ENCODE results near the gene MAP4K3. TPM values are rescaled to one million over a fixed set of nuclear protein-coding genes. Genes with fewer than 3 reads are reported as not detected.

MAP4K3 gene
- 36.9 TPM for polyA plus RNA-seq (ENCODE audit: insufficient read length)

DNA sequence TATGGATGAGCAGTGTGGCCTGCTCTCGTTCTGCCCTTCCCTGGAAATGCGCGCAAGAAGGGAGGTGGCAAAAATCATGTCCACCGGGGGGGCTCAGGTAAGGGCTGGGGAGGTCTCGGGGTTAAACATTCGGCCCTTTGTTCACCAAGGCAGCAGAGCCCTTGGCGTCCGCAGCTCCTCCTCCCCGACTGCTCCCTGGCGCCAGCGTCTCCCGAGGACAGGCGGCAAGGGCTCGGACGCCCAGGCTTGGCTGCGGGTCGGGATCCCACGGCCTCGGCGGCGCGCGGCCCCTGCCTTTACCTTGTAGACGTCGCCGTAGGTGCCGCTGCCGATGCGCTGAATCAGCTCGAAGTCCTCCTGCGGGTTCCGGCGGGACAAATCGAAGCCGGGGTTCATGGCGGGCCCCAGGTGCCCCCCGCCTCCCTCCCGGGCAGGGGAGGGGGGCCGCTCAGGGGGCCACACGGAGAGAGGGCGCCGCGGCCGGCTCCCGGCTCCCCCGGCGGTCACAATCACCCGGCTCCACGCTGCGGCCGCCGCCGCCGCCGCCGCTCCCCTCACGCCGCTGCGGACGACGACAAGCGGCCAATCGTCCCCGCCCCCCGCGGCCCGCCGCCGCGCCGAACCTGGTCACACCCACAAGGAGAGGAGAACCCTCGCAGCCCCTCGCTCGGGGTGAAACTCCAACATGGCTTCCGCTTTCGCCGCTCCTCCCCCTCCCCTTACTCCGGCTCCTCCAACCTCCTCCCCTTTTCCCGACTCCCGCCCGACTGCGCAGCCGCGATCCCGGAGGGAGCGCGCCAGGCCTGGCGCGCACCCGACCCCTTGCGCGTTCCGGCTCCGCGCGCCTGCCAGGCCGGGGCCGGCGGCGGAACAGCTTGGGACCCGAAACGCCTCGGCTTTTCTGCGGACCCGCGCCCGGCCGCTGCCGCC, at the start of gene MAP4K3:
Gene MAP4K3 (minus strand): TSS at position 694 of the 930 bp plus-strand sequence. CDS start 298 bp downstream, at position 396.
- peak; percentile 98 for DNase-seq

- DNase-seq = no peak
Observed at GRCh38 chr2:39486071-39486470, 49.0 kb upstream of the MAP4K3 start.

DNA sequence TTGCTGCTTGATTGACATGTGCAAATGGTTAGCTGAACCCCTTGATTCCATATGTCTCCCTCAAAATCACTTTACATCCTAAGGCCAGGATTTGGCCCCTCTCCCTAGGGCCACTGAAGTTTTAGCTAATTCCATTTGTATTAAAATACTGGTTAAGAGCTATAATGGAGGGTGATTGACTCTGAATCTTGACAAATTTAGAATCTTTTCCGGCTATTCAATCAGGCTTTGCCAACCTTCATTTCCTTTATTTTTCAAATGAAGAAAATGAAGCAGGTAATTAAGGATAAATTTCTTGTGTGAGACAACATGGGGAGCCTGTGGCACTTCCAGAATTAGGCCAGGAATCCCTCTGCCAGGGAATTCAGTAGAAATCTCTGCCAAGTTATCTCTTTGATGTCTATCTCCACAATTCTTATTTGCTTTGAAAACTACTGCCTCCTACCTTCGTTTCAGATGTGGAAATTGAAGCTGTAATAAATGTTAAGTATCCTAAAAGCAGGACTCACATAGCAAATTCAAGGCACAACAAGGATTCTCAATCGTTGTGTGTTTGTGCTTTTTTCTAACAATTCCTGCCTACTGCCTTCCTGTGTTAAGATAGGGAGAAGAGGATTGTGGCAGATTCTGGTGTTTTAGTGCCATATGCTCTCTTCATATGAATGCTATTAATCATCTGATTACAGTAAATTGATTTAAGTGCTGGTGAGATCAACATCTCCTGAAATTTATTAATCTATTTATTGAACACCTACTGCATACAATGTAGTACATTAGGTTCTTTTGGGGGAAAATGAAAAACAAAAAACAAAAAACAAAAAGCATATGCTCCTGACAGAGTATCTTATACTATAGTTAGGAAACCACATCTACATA, 47.8 kb upstream of the MAP4K3 start:
- DNase-seq = no peak

DNA sequence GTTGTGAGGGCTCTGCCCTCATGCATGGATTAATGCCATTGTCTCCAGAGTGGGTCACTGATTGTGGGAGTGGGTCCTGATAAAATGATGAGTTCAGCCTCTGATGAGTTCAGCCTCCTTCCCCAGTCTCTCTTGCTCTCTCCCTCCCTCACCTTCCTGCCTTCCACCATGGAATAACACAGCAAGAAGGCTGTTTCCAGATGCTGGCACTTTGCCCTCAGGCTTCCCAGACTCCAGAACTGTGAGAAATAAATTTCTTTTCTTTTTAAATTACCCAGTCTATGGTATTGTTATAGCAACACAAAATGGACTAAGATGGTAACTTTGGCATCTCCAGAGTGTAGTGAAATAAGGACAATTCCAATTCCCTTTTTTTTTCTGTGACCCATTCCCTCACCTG, 47.1 kb upstream of the MAP4K3 start:
- DNase-seq = no peak

DNA sequence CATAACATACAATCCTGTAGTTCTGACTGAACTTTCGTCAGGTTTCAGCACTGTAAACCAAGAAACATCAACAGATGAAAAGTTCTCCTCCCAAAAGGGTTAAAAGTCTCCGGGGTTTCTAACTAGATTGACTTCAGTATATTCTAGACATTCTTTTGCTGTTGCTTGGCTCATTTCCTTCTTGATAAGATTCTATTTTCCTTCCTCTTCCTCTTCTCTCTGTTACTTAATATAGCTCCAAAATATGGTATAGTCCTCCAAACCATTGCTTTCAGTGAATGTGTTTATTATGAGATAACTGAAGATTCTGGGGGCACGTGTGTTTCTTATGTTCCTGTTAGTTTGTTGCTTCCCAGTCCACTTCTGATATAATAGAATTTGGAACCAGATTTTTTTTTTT, 46.4 kb upstream of the MAP4K3 start:
- no peak for DNase-seq

DNA sequence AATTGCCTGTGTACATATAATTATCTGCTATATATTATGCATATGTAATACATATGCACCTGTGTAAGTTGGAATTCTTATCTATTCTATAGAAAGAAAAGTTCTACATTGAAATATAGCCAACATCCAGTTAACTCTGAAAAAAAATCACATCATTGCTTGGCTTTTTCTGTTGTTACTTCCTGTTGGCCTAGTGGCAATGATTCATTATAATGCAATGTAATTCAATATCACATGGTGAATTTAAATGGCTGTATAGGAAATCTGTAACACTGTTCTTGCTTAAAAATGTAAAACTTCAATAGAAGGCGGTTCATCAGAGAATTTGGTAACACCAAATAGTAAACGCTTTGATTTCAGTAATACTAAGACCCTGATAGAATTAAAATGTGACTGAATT, 44.5 kb upstream of the MAP4K3 start:
- DNase-seq = no peak

- DNase-seq = no peak
Observed at GRCh38 chr2:39479696-39480095, 42.6 kb upstream of the MAP4K3 start.

DNA sequence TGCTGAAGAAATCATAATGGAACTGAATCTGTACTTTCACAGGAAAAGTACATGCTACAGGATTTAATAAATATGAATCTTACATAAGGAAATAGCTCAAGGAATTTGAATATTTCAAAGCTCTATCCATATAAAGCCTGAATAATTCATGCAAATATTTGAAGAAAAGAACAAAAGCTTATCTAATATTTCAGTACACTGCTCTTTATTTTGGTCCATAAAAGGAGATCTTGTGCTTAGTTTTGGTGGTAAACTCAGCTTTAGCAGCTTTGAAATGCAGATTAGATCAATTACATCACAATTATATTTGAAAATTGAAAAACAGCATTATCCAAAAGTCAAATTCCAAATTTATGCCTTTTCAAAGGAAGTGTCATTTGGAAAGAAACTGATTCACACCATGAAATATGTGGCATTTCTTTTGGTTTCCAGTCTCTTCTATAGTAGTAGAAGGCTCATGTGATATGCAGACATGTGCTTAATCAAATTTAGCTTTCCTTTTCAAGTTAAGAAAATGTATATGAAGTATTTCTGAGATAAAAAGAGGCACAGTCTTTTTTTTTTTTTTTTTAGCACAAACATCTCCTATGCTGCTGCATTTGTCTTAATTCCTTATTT, 42.1 kb upstream of the MAP4K3 start:
- DNase-seq = no peak

- no peak for DNase-seq
Observed at GRCh38 chr2:39476524-39476923, 39.4 kb upstream of the MAP4K3 start.

DNA sequence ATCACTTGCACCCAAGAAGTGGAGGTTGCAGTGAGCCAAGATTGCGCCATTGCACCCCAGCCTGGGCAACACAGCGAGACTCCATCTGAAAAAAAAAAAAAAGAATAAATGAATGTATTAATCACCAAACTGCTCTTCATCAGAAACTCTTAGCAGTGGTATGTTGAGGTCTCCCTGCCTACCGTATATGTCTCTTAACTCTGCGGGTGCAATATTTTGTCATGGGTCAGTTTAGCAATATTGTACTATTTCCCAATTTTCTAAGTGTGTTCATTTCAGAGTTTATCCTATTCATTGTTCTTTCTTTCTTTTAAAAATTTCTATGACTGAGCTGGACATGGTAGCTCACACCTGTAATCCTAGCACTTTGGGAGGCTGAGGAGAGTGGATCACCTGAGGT, 37.9 kb upstream of the MAP4K3 start:
- DNase-seq = no peak

DNA sequence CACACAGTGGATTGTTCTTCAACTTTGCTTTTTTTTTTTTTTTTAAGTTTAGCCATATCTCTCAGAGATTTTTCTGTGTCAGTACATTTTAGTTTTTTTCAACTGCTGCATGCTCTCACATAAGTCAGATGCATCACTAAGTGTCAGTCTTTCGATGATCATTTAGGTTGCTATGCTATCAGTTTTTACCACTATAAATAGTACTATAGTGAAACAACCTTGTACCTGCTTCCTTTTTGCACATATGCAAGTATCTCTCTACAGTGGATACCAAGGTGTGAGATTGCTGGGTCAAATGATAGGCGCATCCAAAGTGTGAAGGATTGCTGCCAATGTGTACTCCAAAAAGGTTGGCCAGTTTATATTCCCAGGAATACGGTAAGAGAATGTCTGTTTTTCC, 33.5 kb upstream of the MAP4K3 start:
- no peak for DNase-seq

GRCh38 chr2:39469807-39470206, 32.7 kb upstream of the MAP4K3 start:
- peak; percentile 29 for DNase-seq

GRCh38 chr2:39468579-39469451, 31.7 kb upstream of the MAP4K3 start:
- DNase-seq = peak; percentile 34

- no peak for DNase-seq
Observed at GRCh38 chr2:39466311-39466710, 29.2 kb upstream of the MAP4K3 start.

GRCh38 chr2:39464864-39465263, 27.8 kb upstream of the MAP4K3 start:
- peak; percentile 9 for DNase-seq

GRCh38 chr2:39455826-39456225, 18.7 kb upstream of the MAP4K3 start:
- no peak for DNase-seq

- DNase-seq = no peak
Observed at GRCh38 chr2:39452396-39452795, 15.3 kb upstream of the MAP4K3 start.

GRCh38 chr2:39451954-39452353, 14.9 kb upstream of the MAP4K3 start:
- DNase-seq = no peak

- DNase-seq = no peak
Observed at GRCh38 chr2:39448169-39448502, 11.1 kb upstream of the MAP4K3 start.

- no peak for DNase-seq
Observed at GRCh38 chr2:39447266-39448168, 10.4 kb upstream of the MAP4K3 start.

- DNase-seq = no peak
Observed at GRCh38 chr2:39445934-39446333, 8.8 kb upstream of the MAP4K3 start.

All from hindlimb muscle (tissue), 1 donor.